GM21576 (cell line): ENCODE data around the gene TIAM2.
"Not testable (repeated sequence)": the region's sequence is repeated elsewhere in the genome, so short reads cannot be mapped to it uniquely, and the experiment has no call there.

Source experiments
- ATAC-seq: cut with Tn5 transposase; IDR thresholded peaks from one replicate; pipeline ENCODE4 v1.9.1; 2021; ENCODE audit warnings: mild to moderate bottlenecking, moderate library complexity; ENCODE audit not compliant: unreplicated experiment

Gene TIAM2

GRCh38 chr6:155187106-155187505 is 192.0 kb downstream of the TIAM2 start:
- ATAC-seq: no peak

GRCh38 chr6:155187994-155188706 is 193.0 kb downstream of the TIAM2 start:
- no peak for ATAC-seq

GRCh38 chr6:155188707-155189496 is 193.8 kb downstream of the TIAM2 start:
- no peak for ATAC-seq

GRCh38 chr6:155190677-155191076 is 195.6 kb downstream of the TIAM2 start:
- no peak for ATAC-seq

- no peak for ATAC-seq
Measured at GRCh38 chr6:155193526-155193925, 198.4 kb downstream of the TIAM2 start.

GRCh38 chr6:155194399-155194798 is 199.3 kb downstream of the TIAM2 start:
- ATAC-seq: no peak

GRCh38 chr6:155195903-155196302 is 200.8 kb downstream of the TIAM2 start:
- ATAC-seq: no peak

GRCh38 chr6:155196911-155197310 is 201.8 kb downstream of the TIAM2 start:
- ATAC-seq: no peak

- no peak for ATAC-seq
Measured at GRCh38 chr6:155197932-155198331, 202.8 kb downstream of the TIAM2 start.

GRCh38 chr6:155200012-155200411 is 204.9 kb downstream of the TIAM2 start:
- ATAC-seq: peak; percentile 78

- ATAC-seq: no peak
Measured at GRCh38 chr6:155201461-155202226, 206.5 kb downstream of the TIAM2 start.

- ATAC-seq: no peak
Measured at GRCh38 chr6:155207223-155207622, 212.1 kb downstream of the TIAM2 start.

GRCh38 chr6:155212106-155212505 is 217.0 kb downstream of the TIAM2 start:
- ATAC-seq: no peak

- ATAC-seq: no peak
Measured at GRCh38 chr6:155212616-155213380, 217.7 kb downstream of the TIAM2 start.

- ATAC-seq: no peak
Measured at GRCh38 chr6:155213611-155214372, 218.7 kb downstream of the TIAM2 start.

GRCh38 chr6:155215906-155216305 is 220.8 kb downstream of the TIAM2 start:
- no peak for ATAC-seq

- no peak for ATAC-seq
Measured at GRCh38 chr6:155216312-155217046, 221.4 kb downstream of the TIAM2 start.

GRCh38 chr6:155218711-155219110 is 223.6 kb downstream of the TIAM2 start:
- ATAC-seq: not testable (repeated sequence)

GRCh38 chr6:155219299-155219698 is 224.2 kb downstream of the TIAM2 start:
- no peak for ATAC-seq
